HepG2 (cell line): ENCODE results near the gene ZMIZ1. TPM values are rescaled to one million over a fixed set of nuclear protein-coding genes. Genes with fewer than 3 reads are reported as not detected.

Experiments
- FOXP1 ChIP-seq, 2 experiments: fragments of 450-650 bp in 1 of 2; IDR thresholded peaks; 2 replicates each; pipeline ENCODE4 v1.6.1; 2017 to 2018; ENCODE audit warnings: antibody characterized with exemption in 1 of 2
- RFX1 ChIP-seq: fragments of 450-650 bp; IDR thresholded peaks from 2 replicates; pipeline ENCODE4 v1.6.1; 2017
- ZNF30 ChIP-seq: sonication (generic); formaldehyde crosslinking; IDR thresholded peaks from 2 replicates; pipeline ENCODE4 v1.5.0; 2020; ENCODE audit warnings: mild to moderate bottlenecking, missing genetic modification reagents
- ZNF607 ChIP-seq: sonication (generic); formaldehyde crosslinking; IDR thresholded peaks from 2 replicates; pipeline ENCODE4 v1.5.1; 2020; ENCODE audit warnings: missing genetic modification reagents, mild to moderate bottlenecking, borderline replicate concordance
- polyA plus RNA-seq, 8 experiments: library from polyadenylated mRNA; depleted of rRNA in 3 of 8; stranded (reverse) in 7 of 8; unstranded in 1 of 8; fragments of >200 nt; fragmentation: Illumina TruSeq in 4 of 8; extraction: Trizol in 4 of 8; gene quantifications; 2 replicates each; pipeline versions ENCODE4 v1.2.1 to v1.2.3, GENCODE V29; 2011 to 2016; ENCODE audit warnings: low read depth in 4 of 8, missing spikeins in 1 of 8, mixed read lengths in 1 of 8; ENCODE audit not compliant: insufficient read depth in 1 of 8
- total RNA-seq, 5 experiments: library from RNA; depleted of rRNA; stranded (reverse); fragments of >200 nt; fragmentation: Illumina TruSeq; extraction: Trizol; gene quantifications; 2 replicates each; pipeline ENCODE4 v1.2.3, GENCODE V29; 2016; ENCODE audit warnings: low read depth in 1 of 5
- TF ChIP-seq, protein P1 (sequence below): sonication (generic); formaldehyde crosslinking; IDR thresholded peaks from 2 replicates; pipeline ENCODE4 v1.9.0; 2022; ENCODE audit warnings: low read depth, missing genetic modification reagents
- TF ChIP-seq, protein P2 (sequence below): sonication (generic); formaldehyde crosslinking; IDR thresholded peaks from 2 replicates; pipeline ENCODE4 v1.4.0; 2020; ENCODE audit warnings: missing genetic modification reagents
- TF ChIP-seq, protein P3 (sequence below): sonication (generic); formaldehyde crosslinking; conservative IDR thresholded peaks from 2 replicates; pipeline ENCODE4 v1.5.0; 2020; ENCODE audit warnings: missing genetic modification reagents
- TF ChIP-seq, protein P4 (sequence below): sonication (generic); formaldehyde crosslinking; IDR thresholded peaks from 2 replicates; pipeline ENCODE4 v1.5.1; 2020; ENCODE audit warnings: mild to moderate bottlenecking, missing genetic modification reagents, moderate library complexity
- TF ChIP-seq, protein P5 (sequence below): sonication (generic); formaldehyde crosslinking; IDR thresholded peaks from 2 replicates; pipeline ENCODE4 v1.8.1; 2023; ENCODE audit warnings: mild to moderate bottlenecking, moderate library complexity, missing genetic modification reagents

ZMIZ1 gene
- total and polyA plus RNA-seq, 2 of the 13 experiments (the other 11 are each of a cell fraction or from before 2014, with no cell fraction given): 5.3 to 10.2 TPM

DNA sequence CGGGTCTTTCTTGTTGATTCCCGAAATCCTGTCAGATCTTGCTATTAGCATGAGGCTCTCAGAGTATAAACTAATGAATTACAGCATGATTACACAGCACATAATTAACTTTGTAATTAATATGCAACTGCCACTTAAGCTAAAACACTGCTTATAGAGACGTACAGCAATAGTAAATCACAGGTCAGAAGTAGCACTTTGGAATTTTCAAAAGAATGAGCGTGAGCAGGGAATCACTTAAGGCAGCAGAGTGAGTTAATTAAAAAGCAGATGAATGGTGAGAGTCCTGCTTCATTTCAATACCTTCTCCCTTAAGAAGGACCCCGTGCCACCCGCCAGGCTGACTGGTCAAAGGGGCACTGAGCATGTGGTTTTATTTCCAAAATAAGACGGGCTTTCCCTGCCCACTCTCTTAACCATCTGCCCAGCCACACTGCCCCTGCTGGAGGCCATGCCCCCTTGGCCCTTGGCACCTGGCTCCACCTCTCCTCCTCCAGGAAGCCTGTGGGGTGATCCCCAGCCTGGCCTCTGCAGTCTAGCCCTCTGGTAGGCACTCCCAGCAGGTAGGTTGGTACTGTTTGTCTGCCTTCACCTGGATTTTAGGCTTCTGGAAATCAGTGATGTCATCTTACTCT lies 117.8 kb downstream of the ZMIZ1 start (continued):
- TF ChIP-seq, protein P1, sequence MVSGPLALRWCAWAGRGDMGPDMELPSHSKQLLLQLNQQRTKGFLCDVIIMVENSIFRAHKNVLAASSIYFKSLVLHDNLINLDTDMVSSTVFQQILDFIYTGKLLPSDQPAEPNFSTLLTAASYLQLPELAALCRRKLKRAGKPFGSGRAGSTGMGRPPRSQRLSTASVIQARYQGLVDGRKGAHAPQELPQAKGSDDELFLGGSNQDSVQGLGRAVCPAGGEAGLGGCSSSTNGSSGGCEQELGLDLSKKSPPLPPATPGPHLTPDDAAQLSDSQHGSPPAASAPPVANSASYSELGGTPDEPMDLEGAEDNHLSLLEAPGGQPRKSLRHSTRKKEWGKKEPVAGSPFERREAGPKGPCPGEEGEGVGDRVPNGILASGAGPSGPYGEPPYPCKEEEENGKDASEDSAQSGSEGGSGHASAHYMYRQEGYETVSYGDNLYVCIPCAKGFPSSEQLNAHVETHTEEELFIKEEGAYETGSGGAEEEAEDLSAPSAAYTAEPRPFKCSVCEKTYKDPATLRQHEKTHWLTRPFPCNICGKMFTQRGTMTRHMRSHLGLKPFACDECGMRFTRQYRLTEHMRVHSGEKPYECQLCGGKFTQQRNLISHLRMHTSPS (CRISPR knock-in tag): peak; percentile 74
- TF ChIP-seq ZNF30 (CRISPR knock-in tag) (no peak), FOXP1 (IDR thresholded peaks at IDR 0.05) (no peak), FOXP1 (CRISPR knock-in tag; IDR thresholded peaks at IDR 0.05) (no peak), RFX1 (no peak), ZNF607 (CRISPR knock-in tag) (no peak)
- TF ChIP-seq, protein P2, sequence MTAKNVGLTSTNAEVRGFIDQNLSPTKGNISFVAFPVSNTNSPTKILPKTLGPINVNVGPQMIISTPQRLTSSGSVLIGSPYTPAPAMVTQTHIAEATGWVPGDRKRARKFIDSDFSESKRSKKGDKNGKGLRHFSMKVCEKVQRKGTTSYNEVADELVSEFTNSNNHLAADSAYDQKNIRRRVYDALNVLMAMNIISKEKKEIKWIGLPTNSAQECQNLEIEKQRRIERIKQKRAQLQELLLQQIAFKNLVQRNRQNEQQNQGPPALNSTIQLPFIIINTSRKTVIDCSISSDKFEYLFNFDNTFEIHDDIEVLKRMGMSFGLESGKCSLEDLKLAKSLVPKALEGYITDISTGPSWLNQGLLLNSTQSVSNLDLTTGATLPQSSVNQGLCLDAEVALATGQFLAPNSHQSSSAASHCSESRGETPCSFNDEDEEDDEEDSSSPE (CRISPR knock-in tag): 0 out of 2 replicates have a peak, but pooled peaks have one; percentile 3
- TF ChIP-seq, protein P3, sequence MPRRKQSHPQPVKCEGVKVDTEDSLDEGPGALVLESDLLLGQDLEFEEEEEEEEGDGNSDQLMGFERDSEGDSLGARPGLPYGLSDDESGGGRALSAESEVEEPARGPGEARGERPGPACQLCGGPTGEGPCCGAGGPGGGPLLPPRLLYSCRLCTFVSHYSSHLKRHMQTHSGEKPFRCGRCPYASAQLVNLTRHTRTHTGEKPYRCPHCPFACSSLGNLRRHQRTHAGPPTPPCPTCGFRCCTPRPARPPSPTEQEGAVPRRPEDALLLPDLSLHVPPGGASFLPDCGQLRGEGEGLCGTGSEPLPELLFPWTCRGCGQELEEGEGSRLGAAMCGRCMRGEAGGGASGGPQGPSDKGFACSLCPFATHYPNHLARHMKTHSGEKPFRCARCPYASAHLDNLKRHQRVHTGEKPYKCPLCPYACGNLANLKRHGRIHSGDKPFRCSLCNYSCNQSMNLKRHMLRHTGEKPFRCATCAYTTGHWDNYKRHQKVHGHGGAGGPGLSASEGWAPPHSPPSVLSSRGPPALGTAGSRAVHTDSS (CRISPR knock-in tag): no peak
- TF ChIP-seq, protein P4, sequence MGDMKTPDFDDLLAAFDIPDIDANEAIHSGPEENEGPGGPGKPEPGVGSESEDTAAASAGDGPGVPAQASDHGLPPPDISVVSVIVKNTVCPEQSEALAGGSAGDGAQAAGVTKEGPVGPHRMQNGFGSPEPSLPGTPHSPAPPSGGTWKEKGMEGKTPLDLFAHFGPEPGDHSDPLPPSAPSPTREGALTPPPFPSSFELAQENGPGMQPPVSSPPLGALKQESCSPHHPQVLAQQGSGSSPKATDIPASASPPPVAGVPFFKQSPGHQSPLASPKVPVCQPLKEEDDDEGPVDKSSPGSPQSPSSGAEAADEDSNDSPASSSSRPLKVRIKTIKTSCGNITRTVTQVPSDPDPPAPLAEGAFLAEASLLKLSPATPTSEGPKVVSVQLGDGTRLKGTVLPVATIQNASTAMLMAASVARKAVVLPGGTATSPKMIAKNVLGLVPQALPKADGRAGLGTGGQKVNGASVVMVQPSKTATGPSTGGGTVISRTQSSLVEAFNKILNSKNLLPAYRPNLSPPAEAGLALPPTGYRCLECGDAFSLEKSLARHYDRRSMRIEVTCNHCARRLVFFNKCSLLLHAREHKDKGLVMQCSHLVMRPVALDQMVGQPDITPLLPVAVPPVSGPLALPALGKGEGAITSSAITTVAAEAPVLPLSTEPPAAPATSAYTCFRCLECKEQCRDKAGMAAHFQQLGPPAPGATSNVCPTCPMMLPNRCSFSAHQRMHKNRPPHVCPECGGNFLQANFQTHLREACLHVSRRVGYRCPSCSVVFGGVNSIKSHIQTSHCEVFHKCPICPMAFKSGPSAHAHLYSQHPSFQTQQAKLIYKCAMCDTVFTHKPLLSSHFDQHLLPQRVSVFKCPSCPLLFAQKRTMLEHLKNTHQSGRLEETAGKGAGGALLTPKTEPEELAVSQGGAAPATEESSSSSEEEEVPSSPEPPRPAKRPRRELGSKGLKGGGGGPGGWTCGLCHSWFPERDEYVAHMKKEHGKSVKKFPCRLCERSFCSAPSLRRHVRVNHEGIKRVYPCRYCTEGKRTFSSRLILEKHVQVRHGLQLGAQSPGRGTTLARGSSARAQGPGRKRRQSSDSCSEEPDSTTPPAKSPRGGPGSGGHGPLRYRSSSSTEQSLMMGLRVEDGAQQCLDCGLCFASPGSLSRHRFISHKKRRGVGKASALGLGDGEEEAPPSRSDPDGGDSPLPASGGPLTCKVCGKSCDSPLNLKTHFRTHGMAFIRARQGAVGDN (CRISPR knock-in tag): peak; percentile 44
- TF ChIP-seq, protein P5, sequence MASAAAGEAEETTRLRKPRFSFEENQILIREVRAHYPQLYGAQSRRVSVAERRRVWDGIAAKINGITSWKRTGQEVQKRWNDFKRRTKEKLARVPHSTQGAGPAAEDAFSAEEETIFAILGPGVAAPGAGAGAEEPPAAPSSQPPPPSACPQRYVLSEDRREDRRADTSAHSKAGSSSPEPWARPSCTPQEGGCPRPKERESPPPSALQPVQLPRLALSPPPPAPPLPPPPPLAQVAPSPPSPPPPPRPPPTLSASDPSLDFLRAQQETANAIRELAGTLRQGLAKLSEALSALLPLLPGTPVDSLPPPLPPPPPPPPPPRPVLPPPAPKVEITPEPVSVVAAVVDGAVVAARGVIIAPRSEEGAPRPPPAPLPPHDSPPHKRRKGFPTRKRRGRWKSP (CRISPR knock-in tag): no peak
- TF ChIP-seq, all 625 proteins: peak for 6
